ENCODE data around the gene BLID.

Gene BLID

DNA sequence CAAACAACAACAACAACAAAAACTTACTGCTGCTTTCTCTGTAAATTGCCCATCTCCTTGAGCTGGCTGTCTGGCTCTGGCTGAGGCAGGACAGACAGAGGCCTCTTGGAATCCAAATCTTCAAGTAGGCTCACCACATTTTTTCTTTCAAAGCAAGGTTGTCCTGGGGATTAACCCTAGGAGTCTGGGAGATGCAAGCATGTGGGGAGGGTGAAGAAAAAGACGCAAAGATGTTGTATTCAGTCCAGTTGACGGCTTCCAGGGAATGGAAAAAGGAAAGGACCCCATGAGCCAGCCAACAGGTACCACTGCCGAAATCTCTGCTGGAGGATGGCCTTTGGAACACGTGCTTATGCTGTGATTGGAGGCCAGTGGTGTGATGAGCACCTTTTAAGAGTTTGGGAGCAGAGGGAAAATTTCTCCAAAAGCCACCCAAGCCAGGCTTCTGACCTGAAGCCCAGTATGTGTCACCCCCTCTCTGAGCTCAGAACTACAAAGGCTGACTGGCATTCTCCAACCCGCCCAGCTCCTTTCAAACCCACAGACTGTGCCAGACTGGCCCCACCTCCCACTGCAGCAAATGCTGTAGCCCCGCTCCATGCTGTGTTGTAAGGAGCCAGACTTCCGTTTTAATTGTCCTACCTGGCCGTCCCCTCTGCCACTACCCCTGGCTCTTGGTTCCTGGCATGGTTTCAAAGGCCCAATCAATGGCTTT is 10.8 kb downstream of the BLID start:
- no peak for DNase-seq (ENCODE audit: low read depth)

DNA sequence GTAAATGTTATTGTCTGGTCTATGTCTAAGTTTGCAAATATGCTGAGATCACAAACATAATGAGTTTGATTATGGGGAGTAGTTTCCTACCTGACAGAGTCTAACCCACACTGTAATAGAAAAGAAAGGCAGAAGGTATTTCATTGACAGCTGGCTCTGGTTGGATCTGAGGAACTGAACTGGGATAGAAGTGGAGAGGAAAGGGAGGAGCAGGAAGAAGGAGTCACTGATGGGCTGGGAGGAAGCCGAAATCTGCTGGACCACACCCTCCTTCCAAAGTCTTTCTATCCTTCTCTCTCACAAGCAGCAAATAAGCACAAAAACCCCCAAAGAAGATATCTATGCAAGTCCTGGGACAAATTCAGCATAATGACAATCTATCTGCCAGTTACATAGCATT is 11.7 kb downstream of the BLID start:
- DNase-seq (ENCODE audit: low read depth): no peak

DNA sequence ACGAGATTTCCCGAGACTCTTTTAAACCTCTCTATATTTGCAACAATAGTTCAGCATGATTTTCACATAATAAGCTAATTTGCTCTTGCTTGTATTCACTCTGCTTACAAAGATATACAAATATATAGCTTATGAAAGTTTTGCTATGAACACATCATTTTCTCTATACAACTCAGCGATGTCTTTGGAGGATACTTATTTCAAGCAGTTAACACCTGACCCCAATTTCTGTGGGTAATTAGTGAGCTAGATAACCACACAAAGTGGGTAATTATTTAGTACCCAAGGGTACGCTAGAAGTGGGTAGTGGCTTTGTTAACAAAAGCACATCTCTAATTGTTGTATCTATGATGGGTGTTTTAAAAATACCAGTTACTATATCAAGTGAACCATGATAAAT is 12.3 kb downstream of the BLID start:
- DNase-seq (ENCODE audit: low read depth): no peak

DNA sequence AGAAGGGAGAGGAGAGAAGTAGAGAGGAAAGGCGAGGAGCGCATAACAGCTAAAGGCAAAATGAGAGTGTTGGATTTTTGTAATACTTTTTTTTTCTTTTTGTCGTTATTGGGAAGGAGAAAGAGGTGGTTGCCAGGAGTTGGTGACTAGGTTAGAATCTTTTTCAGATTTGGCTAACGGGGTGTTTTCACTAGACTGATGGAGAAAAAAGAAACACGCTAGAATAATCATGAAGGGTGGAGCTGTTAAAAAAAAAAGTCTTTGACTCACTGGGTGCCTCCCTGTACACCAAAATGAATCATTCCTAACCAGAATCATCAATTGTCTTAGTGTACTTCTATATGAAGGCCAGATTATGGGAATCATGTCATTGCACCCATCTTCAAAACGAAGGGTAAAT is 12.7 kb downstream of the BLID start:
- DNase-seq (ENCODE audit: low read depth): no peak

DNA sequence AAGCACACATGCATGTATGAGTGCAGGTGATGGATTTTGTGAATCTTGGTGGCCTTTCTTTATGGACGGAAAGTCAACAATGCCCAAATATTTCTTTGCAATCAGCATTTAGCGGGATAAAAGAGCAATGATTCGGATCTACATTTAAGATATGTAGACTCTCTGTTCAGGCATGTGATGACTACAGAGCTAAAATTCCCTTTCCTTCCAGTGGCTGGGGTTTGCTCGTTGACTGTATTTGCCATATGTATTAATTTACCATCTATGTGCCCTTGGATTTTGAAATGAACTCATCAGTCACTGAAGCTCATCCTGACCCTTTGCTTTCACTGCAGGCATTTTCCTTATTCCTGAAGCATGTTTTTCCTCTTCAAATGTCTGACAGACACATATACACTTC is 13.6 kb downstream of the BLID start:
- DNase-seq (ENCODE audit: low read depth): no peak

DNA sequence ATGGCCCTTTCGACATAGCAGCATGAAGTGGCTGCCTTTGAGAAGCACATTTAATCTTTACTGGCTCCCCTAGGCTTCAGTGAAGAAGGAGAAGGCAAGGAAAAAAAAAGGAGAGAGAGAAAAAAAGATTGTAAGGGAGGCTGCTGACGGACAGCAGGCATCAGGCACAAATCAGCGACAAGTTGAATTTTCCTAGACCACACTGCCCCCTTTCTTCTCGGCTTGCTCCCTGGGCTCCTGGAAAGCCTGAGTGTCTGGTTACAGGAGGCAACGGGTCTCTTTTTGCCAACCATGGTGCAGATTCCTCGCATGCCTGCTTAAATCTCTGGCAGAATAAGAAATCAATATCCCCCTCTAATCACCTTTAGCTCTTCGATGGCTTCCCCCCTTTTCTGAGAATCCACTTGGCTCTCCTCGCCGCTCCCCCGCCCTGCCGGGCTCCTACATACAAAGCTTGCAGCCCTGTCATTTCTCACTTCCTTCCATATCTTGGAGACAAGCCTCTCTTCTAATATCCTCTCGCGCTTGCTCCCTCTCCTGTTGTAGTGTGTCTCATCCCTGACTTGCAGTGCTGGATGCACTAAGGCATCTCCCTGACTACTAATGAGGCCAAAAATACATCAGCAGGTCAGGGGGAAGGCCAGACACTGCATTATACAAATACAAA is 14.3 kb downstream of the BLID start:
- no peak for DNase-seq (ENCODE audit: low read depth)

DNA sequence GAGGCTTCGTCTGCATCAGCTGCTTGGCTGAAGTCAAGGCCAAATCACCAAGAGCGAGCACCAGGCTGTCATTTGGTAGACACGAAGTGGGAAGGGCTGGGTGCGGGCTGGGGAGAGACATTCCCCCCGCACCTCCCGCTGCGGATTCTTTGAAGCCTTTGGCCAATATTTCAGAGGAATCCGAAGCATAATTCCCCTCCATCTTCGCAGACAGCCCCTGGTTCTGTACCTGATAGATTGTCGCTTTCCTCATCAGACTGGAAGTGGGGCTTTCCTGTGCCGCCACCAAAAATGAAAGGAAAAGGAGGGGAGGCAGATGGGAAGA is 15.3 kb downstream of the BLID start:
- no peak for DNase-seq (ENCODE audit: low read depth)

DNA sequence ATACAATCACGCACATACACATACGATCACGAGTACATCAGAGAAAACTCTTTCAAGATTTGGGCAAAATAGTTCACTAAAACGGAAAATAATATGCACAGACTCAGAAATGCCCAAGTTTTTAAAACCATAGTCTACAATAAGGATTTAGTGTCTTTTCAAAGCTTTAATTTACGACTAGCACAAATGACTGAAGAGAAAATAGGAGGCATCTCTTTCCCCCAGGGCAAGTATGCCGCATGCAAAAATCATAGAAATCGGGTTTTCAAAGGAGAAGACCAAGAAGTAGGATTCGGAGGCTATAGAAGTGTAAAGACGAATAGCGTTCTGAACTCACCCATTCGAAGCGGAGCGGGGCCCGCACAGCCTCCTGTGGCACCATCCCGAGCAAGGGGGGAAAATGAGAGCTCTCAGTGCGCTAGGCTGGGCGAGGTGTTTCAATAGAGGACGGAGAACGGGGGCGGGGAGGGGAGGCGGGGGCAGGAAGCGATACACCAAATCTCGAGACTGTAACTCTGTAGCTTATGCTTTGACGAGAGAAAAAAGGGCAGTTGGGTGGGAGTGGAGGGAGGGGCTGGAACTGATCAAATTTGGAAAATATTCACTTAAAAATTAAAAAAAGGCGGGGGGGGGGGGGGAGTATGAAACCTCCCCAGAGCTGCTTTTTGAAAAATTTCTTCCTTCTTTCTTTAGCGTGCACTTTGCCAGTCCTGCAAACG is 15.8 kb downstream of the BLID start:
- no peak for DNase-seq (ENCODE audit: low read depth)

DNA sequence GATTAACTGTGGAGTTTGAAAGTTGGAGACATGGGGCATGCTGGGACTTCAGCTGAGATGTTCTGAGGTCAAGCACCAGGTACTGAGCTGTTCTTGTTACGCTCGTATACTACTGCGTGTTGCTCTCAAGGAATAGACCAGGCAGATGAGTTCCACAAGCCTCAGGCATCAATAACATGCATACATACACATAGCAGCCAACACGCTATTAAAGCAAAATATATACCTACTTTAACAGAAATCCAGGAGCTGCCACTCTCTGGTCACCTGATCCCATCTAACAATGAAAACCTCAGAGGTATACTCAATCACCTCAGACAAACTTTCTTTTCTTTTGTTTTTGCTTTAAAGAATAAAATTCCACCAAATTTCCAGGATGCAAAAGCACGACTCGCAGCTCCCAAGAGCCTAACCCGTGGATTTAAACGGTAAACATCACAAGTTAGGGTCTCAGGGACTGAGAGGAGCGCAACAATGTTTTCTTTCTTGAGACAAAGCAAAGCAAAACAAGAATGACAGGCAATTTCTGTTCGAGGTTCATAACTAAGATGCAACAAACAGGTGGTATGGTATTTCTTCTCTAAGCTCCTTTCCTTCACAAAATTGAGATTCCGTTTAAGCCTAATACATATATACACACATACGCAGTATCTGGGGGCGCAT is 16.5 kb downstream of the BLID start:
- no peak for DNase-seq (ENCODE audit: low read depth)

DNA sequence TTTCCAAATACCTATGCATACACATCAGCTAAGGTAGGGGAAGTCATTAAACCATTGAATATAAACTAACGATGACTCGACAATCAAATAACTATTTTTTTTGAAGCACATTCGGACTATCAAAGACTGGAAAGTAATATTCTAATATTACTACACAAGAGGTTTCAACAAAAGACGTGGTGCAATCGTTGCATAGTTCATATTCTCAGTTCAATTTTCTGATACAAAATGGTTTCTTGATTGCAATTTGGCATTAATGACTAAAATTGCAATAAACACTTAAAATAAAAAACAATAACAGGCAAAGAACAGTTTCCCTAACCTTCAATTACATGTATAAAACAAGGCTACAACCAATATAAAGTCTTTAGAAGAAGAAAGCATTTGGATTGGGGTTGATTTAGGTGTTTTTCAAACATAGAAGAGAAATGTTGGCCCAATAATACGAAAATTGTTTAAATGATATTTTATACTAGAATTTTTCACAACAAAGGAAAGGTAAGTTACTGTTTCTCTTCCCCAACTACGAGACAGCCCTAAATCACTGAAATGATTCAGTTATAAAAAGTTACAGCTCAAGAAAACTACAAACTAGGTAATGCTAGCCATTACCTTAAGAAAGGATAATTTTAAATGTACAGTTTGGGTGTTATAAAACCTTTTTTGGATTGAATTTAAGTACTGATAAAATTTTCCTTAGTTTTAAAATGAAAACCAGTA is 17.6 kb downstream of the BLID start:
- DNase-seq (ENCODE audit: low read depth): no peak

DNA sequence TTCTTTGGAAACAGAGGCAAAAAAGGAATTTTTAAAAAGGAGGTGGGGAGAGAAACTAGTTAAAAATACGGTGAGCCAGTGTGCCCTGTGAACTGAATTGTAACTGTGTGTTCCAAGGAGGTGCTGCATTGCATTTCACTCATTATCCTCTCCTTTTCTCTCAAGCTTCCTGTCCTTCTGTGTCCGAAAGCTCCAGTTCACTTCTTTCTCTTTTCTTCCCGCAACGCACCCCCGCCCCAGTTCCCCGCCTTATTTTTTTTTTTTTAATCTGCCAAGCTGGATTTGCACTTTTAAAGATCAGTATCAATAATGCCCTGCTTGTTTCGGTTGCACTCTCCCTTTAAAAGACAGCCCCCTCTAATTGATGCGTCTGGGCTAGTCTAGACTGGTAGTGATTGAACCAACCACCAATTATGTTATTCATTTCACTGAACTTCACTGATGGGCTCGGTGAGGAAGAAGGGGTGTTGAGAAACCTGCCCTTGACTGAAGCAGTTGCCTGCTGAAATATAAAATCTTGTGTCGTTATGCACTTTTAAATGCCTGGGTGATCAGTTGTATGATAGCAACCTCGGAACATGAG is 18.5 kb downstream of the BLID start:
- no peak for DNase-seq (ENCODE audit: low read depth)

DNA sequence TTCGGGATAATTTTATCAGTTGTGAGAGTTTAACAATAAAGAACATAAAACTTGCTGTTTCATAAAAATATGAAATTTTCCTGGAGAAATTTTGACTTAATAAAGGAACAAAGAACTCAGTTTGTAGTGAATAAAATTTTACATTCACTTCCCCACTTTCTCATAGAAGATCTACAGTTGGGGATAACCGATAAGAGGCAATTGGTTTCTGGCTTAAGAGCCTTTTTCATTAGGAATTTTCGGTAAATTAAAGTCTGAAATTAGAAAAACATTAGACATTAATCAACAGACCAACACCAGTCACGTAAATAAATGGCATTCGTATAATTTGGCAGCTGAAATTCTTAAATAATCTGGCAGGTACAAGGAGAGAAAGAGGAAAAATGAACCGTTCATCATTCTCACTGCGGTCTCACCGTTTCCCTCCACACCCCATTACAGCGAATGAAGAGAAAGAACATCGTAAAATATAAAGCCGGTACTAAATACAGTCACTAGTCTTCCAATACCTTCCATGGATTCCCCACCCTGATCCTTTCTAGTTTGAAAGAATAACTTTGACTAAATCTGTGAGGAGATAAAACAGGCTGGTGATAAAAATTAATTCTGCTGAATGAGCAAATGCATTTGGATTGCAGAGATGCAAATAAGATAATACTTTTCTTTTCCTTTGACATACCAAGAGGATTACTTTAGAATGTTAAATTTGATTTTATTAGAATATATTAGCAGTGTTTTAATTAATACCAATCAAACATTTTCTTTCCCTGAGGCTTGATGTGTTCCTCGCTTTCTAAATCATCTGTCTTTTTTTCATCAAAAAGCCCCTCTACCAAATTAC is 19.5 kb downstream of the BLID start:
- DNase-seq (ENCODE audit: low read depth): no peak

DNA sequence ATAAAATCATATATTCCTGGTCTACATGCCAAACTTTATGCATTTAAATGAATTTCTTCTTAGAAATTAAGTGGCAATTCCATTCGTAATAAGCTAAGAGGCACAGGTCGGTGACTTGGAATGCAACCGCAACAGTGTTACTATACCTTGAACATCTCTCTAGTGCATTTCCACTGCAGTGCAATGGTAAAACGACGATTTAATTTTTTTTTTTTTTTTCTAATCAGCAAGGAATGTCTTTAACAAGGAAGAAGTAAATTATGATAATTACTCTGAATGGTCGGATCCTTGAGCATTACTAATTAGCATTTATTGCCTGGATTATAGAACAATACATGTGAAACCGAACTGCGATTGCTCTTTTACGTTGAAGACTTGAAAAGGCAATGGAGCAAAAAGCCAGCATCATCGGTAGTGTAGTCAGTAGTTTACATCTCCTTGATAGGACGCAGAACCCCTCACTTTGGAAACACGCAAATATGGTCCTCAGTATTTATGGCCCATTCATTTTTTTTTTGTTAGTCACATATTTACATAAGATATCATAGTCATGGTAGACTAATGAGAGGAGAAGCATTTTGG is 20.2 kb downstream of the BLID start:
- DNase-seq (ENCODE audit: low read depth): no peak

DNA sequence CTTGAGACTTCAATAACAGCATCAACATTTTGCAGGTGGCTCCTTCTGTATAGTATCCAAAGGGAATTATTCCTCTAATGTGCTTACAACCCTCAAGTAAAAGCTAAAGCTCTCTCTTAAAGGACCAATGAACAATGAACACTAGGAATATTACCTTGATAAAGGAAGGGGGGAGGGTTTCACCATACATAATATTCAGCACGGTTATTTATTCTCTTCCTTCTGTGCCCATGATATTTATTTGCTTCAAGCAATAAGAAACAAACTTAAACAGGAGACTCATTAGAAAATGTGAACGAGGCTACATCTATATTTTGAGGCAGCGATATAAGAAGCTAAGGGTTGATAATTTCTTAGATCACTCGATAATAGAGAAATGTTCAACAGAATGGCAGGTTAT is 21.2 kb downstream of the BLID start:
- DNase-seq (ENCODE audit: low read depth): no peak

DNA sequence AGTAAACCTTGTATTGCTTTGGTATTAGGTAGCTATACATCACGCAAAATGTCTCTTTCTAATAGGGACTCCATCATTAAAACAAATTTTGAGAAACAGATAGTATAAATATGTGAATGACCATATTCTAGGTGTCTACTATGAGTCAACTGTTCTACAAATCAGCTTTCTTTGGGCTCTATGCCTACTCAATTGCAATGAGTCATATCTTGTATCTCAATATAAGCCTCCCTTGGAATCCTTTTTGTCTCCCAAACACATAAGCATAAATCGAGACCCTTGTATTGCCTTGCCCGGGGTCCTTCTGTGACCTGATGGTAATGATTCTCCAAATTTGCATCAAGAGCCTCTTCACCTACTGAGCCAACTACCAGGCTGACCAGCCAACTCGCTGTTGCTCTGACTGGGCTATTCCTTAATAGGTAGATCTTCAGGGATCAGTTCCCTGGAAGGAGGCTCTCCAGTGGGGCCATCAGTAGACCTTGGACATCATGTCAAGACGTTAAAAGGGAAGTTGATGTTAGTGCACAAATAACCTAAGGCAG is 22.2 kb downstream of the BLID start:
- DNase-seq (ENCODE audit: low read depth): no peak

DNA sequence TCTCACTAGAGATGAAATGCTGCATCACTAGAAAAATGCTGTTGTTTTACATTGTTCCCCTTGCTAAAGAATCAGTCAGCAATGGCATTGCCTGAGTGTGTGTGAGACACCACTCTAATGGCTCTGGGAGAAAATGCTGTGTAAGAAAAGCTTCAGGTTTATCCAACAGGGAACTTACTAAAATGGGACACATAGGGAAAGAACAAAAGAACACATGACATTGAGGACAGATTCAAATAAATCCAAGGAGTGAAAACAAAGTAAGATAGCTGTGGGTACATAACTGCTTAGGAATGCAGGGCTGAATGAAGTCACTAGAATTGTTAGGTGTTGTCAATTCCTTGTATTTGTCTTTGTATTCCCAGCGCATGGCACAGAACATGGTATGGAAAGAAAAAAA is 24.2 kb downstream of the BLID start:
- DNase-seq (ENCODE audit: low read depth): no peak

DNA sequence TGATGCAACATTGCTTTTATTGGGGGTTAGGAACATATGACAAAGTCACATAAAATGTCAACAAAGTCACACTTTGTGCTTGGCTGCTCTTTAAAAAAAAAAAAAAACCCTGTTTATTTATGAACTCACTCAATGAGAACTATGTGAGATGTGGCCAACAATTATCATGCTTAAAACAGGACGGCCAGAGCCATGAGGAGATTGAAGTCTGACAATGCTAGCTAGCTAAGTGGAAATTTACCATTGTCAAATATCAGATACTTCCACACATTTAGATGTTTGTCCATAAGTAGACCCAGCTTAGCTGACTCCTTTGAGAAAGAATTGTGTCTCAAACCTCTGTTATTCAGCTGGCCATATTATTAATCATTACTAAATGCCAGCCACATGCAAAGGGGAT is 26.9 kb downstream of the BLID start:
- DNase-seq (ENCODE audit: low read depth): no peak

DNA sequence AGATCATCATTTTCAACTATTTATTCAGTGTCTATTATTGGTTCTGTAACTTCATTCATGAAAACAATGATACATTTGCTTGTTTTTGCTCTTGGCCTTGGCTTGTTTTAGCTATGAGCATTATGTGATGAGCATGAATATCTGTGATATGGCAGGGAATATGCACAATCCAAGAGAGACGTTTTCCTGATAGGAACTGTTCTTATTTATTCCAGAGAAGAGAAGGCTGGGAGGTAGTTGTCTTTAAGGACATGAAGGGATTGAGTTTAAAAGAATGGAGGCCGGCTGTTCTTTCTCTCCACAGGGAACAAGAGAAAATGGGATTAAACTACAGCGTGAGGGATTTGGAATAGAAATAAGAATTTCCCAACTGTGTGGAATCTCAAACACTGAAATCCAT is 30.3 kb downstream of the BLID start:
- DNase-seq (ENCODE audit: low read depth): no peak

DNA sequence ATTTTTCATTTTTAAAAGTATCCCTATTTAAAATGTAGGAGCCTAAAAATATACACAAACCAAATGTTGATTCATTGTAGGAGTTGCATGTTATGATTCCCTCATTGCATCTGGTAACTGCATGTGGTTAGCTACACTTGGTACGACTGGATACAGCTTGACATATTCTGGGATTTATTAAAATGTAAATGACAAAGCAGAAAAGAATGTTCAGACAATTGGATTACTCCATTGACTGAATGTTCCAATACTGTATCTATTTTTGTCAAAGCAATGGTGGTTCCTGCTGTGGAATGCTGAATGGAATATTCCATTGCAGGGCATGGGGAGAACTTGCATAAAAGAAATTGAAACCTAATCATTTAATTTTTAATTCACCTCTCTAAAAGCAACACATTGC is 30.8 kb downstream of the BLID start:
- DNase-seq (ENCODE audit: low read depth): no peak

DNA sequence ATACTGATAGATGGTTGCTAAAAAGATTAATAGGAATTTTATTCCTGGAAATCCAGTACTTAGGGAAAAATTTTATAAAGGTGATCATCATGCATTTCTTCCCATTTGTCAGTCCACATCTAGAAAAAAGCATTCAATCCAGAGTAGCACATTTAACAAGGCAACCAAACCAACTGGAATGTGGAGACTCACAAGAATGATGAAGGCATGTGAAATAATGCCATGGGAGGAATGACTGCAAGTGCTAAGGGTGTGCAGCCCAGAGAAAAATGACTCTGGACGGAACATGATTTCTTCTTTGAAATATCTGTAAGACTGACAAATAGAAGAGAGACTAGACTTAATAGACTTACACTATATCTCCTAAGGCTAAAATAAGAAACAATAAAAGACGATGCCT is 33.8 kb downstream of the BLID start:
- no peak for DNase-seq (ENCODE audit: low read depth)
